A549 treated with Hydrocortisone at 1 μM for 4 hours (cell line): Measurements from ENCODE around the gene TECPR1. TPM values are rescaled to one million over a fixed set of nuclear protein-coding genes. Genes with fewer than 3 reads are reported as not detected.

Experiments
- total RNA-seq: library from RNA; stranded (reverse); fragments of 200-300 nt; extraction: Qiagen RNA extraction; gene quantifications from 5 replicates; pipeline ENCODE4 v1.2.3, GENCODE V29; 2022

The TECPR1 gene
- total RNA-seq = 6.2 to 8.7 TPM (median 8.6 TPM) in 5 replicates

GRCh38 chr7:98251601-98252424, at the start of gene TECPR1:
TECPR1 (minus strand) TSS chr7:98252232; CDS start chr7:98246146, 6,086 bp downstream.

GRCh38 chr7:98280791-98281756, 29.0 kb upstream of the TECPR1 start, which contains the start of gene BRI3:
BRI3 (plus strand) TSS chr7:98281686; CDS start chr7:98281796, 110 bp downstream.

GRCh38 chr7:98211221-98211675, 40.8 kb downstream of the TECPR1 start, which contains the start of gene BHLHA15:
BHLHA15 (plus strand) TSS chr7:98211439; CDS start chr7:98212310, 871 bp downstream.

Other genes starting within 250 kb of the TECPR1 start
- 8.0 to 12.1 TPM (median 9.4 TPM) in 5 replicates for gene LMTK2, start 145.4 kb downstream of the TECPR1 start, total RNA-seq
- gene BHLHA15, start 40.8 kb downstream of the TECPR1 start, total RNA-seq = 0.50 to 0.86 TPM (median 0.61 TPM) in 5 replicates
- gene BRI3, start 29.5 kb upstream of the TECPR1 start, total RNA-seq = 96.8 to 178 TPM (median 161 TPM) in 5 replicates
- gene BAIAP2L1, start 148.9 kb upstream of the TECPR1 start, total RNA-seq = 39.0 to 46.3 TPM (median 44.5 TPM) in 5 replicates